Left ventricle myocardium inferior (tissue), 1 donor: Measurements from ENCODE around the gene ELMO1. TPM values are rescaled to one million over a fixed set of nuclear protein-coding genes. Genes with fewer than 3 reads are reported as not detected.

Experiments used
- DNase-seq: peaks from one replicate; pipeline ENCODE4 v3.0.0-alpha.2; 2020
- H3K27ac ChIP-seq: fragments of 200-600 bp; replicated peaks from 2 replicates; pipeline ENCODE4 v1.8.0; 2021
- H3K27me3 ChIP-seq: fragments of 200-600 bp; 2 replicates; pipeline ENCODE4 v1.8.0; 2021; ENCODE audit warnings: low read depth
- H3K36me3 ChIP-seq: fragments of 200-600 bp; 2 replicates; pipeline ENCODE4 v1.8.0; 2021
- H3K4me1 ChIP-seq: fragments of 200-600 bp; 2 replicates; pipeline ENCODE4 v1.8.0; 2021
- H3K4me3 ChIP-seq: fragments of 200-600 bp; 2 replicates; pipeline ENCODE4 v1.8.0; 2021; ENCODE audit warnings: mild to moderate bottlenecking, moderate library complexity
- H3K9me3 ChIP-seq: fragments of 200-600 bp; replicated peaks from 2 replicates; pipeline ENCODE4 v1.8.0; 2021
- intact Hi-C: fragments of 100-400 bp; cut with micrococcal nuclease; formaldehyde crosslinking; loops from one replicate; pipeline ENCODE4 v1.11.0; 2022
- total RNA-seq: library from RNA; stranded (reverse); fragmentation: NEBNext Ultra II Directional; extraction: Animal tissue kit (Norgen Biotek cat#: 25700); gene quantifications from one replicate; pipeline ENCODE4 v1.2.1, GENCODE V29; 2021
- TF ChIP-seq, protein P1 (sequence below): fragments of 200-600 bp; IDR thresholded peaks from 2 replicates; pipeline ENCODE4 v1.8.0; 2021; ENCODE audit warnings: antibody characterized with exemption, mild to moderate bottlenecking, borderline replicate concordance
- donor health status: DM: no; HTN: yes; CAD: no; lungs with severe emphysema.

Gene ELMO1
- total RNA-seq, 1 donor from 2014 or later, result 10.0 TPM

GRCh38 chr7:36894190-36894589 lies 554.5 kb downstream of the ELMO1 start:
- intact Hi-C loops, result no loop called here
- H3K27ac ChIP-seq, result no peak overlapping the region
- DNase-seq, result no peak
- peaks cover 8% of the 10 kb centered on the region for H3K4me1 ChIP-seq
- H3K4me3 ChIP-seq, result no peak overlapping the region
- peaks cover 16% of the 10 kb centered on the region for H3K36me3 ChIP-seq
- TF ChIP-seq, protein P1, sequence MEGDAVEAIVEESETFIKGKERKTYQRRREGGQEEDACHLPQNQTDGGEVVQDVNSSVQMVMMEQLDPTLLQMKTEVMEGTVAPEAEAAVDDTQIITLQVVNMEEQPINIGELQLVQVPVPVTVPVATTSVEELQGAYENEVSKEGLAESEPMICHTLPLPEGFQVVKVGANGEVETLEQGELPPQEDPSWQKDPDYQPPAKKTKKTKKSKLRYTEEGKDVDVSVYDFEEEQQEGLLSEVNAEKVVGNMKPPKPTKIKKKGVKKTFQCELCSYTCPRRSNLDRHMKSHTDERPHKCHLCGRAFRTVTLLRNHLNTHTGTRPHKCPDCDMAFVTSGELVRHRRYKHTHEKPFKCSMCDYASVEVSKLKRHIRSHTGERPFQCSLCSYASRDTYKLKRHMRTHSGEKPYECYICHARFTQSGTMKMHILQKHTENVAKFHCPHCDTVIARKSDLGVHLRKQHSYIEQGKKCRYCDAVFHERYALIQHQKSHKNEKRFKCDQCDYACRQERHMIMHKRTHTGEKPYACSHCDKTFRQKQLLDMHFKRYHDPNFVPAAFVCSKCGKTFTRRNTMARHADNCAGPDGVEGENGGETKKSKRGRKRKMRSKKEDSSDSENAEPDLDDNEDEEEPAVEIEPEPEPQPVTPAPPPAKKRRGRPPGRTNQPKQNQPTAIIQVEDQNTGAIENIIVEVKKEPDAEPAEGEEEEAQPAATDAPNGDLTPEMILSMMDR, result no peak
- no peaks in the 10 kb centered on the region for H3K27me3 ChIP-seq
- H3K9me3 ChIP-seq, result no peaks in the 10 kb centered on the region

- no peak for DNase-seq
- no peaks in the 10 kb centered on the region for H3K27me3 ChIP-seq
- no peaks in the 10 kb centered on the region for H3K4me1 ChIP-seq
- peaks cover 12% of the 10 kb centered on the region for H3K36me3 ChIP-seq
- no peak overlapping the region for H3K4me3 ChIP-seq
- H3K9me3 ChIP-seq, result no peaks in the 10 kb centered on the region
- intact Hi-C loops, result no loop called here
- TF ChIP-seq, protein P1, result no peak
- no peak overlapping the region for H3K27ac ChIP-seq
Measured at GRCh38 chr7:36889182-36889581, 559.5 kb downstream of the ELMO1 start.

- Histone ChIP-seq H3K4me3 (no peak overlapping the region), H3K9me3 (no peaks in the 10 kb centered on the region), H3K4me1 (no peaks in the 10 kb centered on the region), H3K27me3 (no peaks in the 10 kb centered on the region), H3K36me3 (peaks cover 3% of the 10 kb centered on the region), H3K27ac (no peak overlapping the region)
- DNase-seq, result no peak
- intact Hi-C loops, result no loop called here
- TF ChIP-seq, protein P1, result no peak
Measured at GRCh38 chr7:36887969-36888368, 560.7 kb downstream of the ELMO1 start.

DNA sequence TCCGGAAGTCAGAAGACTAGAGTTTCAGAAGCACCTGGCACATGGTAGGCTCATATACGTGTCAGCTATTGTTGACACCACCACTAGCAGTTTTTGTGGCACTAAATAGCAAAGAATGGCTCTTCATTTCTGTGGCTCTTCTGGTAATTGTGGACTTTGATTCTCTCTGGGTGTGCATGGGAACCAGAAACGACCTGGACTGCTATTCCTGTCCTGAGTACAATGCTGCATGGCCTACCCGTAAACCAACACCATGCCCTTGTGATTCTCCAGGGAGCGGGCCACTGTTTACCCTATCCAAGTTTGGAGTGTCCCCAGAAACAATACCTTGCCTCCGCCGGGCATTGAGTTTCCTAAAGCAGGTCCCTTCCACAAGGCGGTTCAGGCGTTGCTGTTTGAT lies 561.4 kb downstream of the ELMO1 start:
- intact Hi-C loops, result no loop called here
- Histone ChIP-seq H3K9me3 (no peaks in the 10 kb centered on the region), H3K4me1 (no peaks in the 10 kb centered on the region), H3K4me3 (no peak overlapping the region), H3K27me3 (no peaks in the 10 kb centered on the region), H3K27ac (no peak overlapping the region), H3K36me3 (peaks cover 8% of the 10 kb centered on the region)
- TF ChIP-seq, protein P1, result no peak
- no peak for DNase-seq

GRCh38 chr7:36884910-36885309 lies 563.8 kb downstream of the ELMO1 start:
- no peak overlapping the region for H3K4me3 ChIP-seq
- intact Hi-C loops, result no loop called here
- H3K27ac ChIP-seq, result no peak overlapping the region
- peaks cover 17% of the 10 kb centered on the region for H3K36me3 ChIP-seq
- H3K4me1 ChIP-seq, result no peaks in the 10 kb centered on the region
- H3K9me3 ChIP-seq, result no peaks in the 10 kb centered on the region
- TF ChIP-seq, protein P1, result no peak
- no peak for DNase-seq
- H3K27me3 ChIP-seq, result no peaks in the 10 kb centered on the region

GRCh38 chr7:36884351-36884750 lies 564.3 kb downstream of the ELMO1 start:
- Histone ChIP-seq H3K4me1 (no peaks in the 10 kb centered on the region), H3K4me3 (no peak overlapping the region), H3K9me3 (no peaks in the 10 kb centered on the region), H3K27me3 (no peaks in the 10 kb centered on the region), H3K36me3 (peaks cover 17% of the 10 kb centered on the region), H3K27ac (no peak overlapping the region)
- DNase-seq, result no peak
- intact Hi-C loops, result no loop called here
- TF ChIP-seq, protein P1, result no peak
